Heart right ventricle (tissue), 16 donors: ENCODE measurements around the gene MARF1. TPM values are rescaled to one million over a fixed set of nuclear protein-coding genes. Genes with fewer than 3 reads are reported as not detected.
"Not testable (repeated sequence)": the region's sequence is repeated elsewhere in the genome, so short reads cannot be mapped to it uniquely, and the experiment has no call there.

ENCODE experiments used
- ATAC-seq, 8 donors: fragments of 200-7000 bp; cut with Tn5 transposase; one replicate each; pipeline ENCODE4 v1.9.1; 2020; ENCODE audit warnings: mild to moderate bottlenecking in 8 of 8, moderate library complexity in 8 of 8, moderate number of reproducible peaks in 1 of 8
- DNase-seq, 2 donors: peaks; one replicate each; pipeline ENCODE4 v3.0.0-alpha.2; 2020
- H3K27ac ChIP-seq, 10 donors: fragments of 200-600 bp; sonication (generic) in 2 of 10; one replicate each; pipeline versions ENCODE4 v1.5.0 to v1.8.0; 2020 to 2022; ENCODE audit warnings: mild to moderate bottlenecking in 3 of 10
- H3K27me3 ChIP-seq, 7 donors: fragments of 200-600 bp; one replicate each; pipeline ENCODE4 v1.8.0; 2021 to 2022; ENCODE audit warnings: mild to moderate bottlenecking in 2 of 7
- H3K36me3 ChIP-seq, 9 donors: fragments of 200-600 bp; sonication (generic) in 1 of 9; one replicate each; pipeline versions ENCODE4 v1.5.0 to v1.8.0; 2020 to 2022; ENCODE audit warnings: mild to moderate bottlenecking in 2 of 9
- H3K4me1 ChIP-seq, 9 donors: fragments of 200-600 bp; sonication (generic) in 1 of 9; one replicate each; pipeline versions ENCODE4 v1.5.0 to v1.8.0; 2020 to 2022; ENCODE audit warnings: mild to moderate bottlenecking in 4 of 9
- H3K4me3 ChIP-seq, 10 donors: fragments of 200-600 bp; sonication (generic) in 2 of 10; one replicate each; pipeline versions ENCODE4 v1.5.0 to v1.8.0; 2020 to 2022; ENCODE audit warnings: mild to moderate bottlenecking in 7 of 10, moderate library complexity in 2 of 10
- H3K9me3 ChIP-seq, 11 donors: fragments of 200-600 bp in 10 of 11; sonication (generic) in 2 of 11; one replicate each; pipeline versions ENCODE4 v1.5.0 to v1.8.0; 2013 to 2022; ENCODE audit warnings: mild to moderate bottlenecking in 2 of 11, control low read depth in 1 of 11, moderate library complexity in 1 of 11
- CTCF ChIP-seq, 9 donors: fragments of 200-600 bp; sonication (generic) in 2 of 9; IDR thresholded peaks; one replicate each; pipeline versions ENCODE4 v1.5.0 to v1.8.0; 2021 to 2022; ENCODE audit warnings: antibody characterized with exemption in 9 of 9, mild to moderate bottlenecking in 5 of 9, moderate library complexity in 1 of 9
- WGBS, 2 donors: extraction: QIAGEN DNeasy Blood & Tissue Kit; methylation state at CpG; one replicate each; pipeline ENCODE4 v1.1.7; 2013; ENCODE audit warnings: inconsistent platforms in 1 of 2; 5-methylcytosine and 5-hydroxymethylcytosine counted together
- intact Hi-C, 10 donors: fragments of 100-400 bp; cut with DNase I; formaldehyde crosslinking; loops; one replicate each; pipeline versions ENCODE4 v1.11.1 to v1.14.2; 2022
- polyA plus RNA-seq, 2 donors: library from polyadenylated mRNA; stranded (reverse); fragments of 200-250 nt; gene quantifications; one replicate each; pipeline ENCODE4 v1.2.3, GENCODE V29; 2013
- total RNA-seq, 10 donors: library from RNA; stranded (reverse); fragmentation: NEBNext Ultra II Directional in 3 of 10; extraction: Animal tissue kit (Norgen Biotek cat#: 25700) in 3 of 10; gene quantifications; one replicate each; pipeline versions ENCODE4 v1.2.1 to v1.2.4, GENCODE V29; 2021 to 2023
- donor health status: Arrhythmogenic right ventricular cardiomyopathy.
- donor health status: ischemic (EF 13 %, LVEDD 7.1; RV severe dilation, severe dysfunction).
- donor health status: healthy with polysubstance abuse.
- donor health status: DM: no; HTN: yes; CAD: no.
- donor health status: DM: no; HTN: no; CAD: no.
- donor health status: ischemic (EF 25% LVEDD 6.9; RV normal size, moderate dysfunction).
- donor health status: ischemic (EF 25% LVEDD 5.7; RV mildly dilated, moderate dysfunction).
- donor health status: healthy.
- donor health status: DM: yes; HTN: yes; CAD: no.
- donor health status: Ischemic cardiomyopathy.
- donor health status: ischemic (EF 35%, LVEDD 5.7; RV mildly dilated, moderate dysfunction).
- donor health status: nonischemic (EF 11% LVEDD 7.7; RV severe dilation, severe dysfunction).
- donor health status: DM: yes; HTN: yes; CAD: no.
- donor health status: PGD.
- donor health status: ischemic (EF 29% LVEDD 5.4; RV normal size, mild dysfunction).
- donor health status: nonischemic (EF 23%, LVEDD 6.1; RV moderate dilation, normal function).

The MARF1 gene
- total and polyA plus RNA-seq, 12 donors: 9.6 to 59.1 (median 42.7) TPM

DNA sequence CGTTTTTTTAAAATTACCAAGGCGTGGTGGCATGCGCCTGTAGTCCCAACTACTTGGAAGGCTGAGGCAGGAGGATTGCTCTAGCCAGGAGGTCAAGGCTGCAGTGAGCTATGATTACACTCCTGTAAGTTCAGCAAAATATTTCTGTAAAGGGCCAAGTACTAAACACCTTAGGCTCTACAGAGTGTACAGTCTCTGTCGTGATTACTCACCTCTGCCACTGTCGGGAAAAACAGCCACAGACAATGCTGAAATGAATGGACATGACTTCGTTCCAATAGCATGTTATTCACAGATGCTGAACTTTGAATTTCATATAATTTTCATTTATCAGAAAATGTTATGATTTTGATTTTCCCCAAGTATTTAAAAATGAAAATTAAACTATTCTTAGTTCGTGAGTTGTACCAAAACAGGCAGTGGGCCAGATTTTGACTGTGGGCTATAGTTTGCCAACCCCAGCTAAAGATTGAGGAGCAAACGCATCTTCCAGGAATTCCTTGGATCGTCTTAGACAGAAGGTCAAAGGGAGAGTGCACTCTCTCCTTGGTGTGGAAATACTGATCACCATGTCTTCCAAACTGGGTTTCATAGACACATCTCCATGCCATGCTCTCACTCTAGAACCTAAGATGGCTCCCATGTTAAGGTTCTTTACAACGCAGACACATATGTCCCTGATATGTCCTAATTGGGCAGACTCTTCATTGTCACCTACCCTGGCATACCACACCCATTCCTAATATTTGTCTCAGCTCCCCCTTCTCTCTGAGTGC lies 89.5 kb downstream of the MARF1 start:
- Histone ChIP-seq H3K36me3 (no peaks in the 10 kb centered on the region), H3K9me3 (no peaks in the 10 kb centered on the region), H3K27me3 (no peaks in the 10 kb centered on the region), H3K27ac (no peak overlapping the region), H3K4me1 (peaks cover 0 to 11% (median 0%) of the 10 kb centered on the region in 9 donors), H3K4me3 (no peak overlapping the region)
- WGBS, 2 donors: 86 to 90% methylated on average over 10 of the region's 10 CpGs
- ATAC-seq (no peak), DNase-seq (no peak)
- no peak for TF ChIP-seq CTCF (IDR thresholded peaks at IDR 0.05)
- intact Hi-C loops: loop anchor here in 6 of 10 donors (5.0 to 10.0 kb wide), 4 partner anchors 119 to 129 kb away; partner anchors contain the start of gene BMERB1 (in 3 of the 6)

DNA sequence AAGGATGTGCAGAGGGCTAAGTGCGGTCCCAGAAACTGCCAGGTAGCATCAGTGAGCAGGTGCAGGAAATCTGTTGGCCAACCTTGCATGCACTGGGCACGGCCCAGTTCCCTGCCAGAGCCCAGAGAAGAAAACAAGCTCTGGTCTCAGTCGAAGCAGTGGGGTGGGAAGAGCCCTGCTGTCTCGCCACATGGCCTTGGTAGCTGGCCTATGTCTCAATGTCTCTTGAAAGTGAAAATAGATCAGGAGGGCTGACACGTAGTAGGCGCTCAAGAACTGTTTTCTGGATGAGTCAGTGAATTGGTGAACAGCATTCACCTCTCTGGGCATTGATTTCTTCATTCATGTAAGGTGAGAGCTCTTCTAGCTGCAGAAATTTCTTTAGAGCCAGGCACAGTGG lies 90.4 kb downstream of the MARF1 start:
- TF ChIP-seq CTCF (IDR thresholded peaks at IDR 0.05): no peak
- Histone ChIP-seq H3K9me3 (no peaks in the 10 kb centered on the region), H3K4me1 (peaks cover 0 to 11% (median 0%) of the 10 kb centered on the region in 9 donors), H3K4me3 (no peak overlapping the region), H3K27ac (no peak overlapping the region), H3K36me3 (no peaks in the 10 kb centered on the region), H3K27me3 (no peaks in the 10 kb centered on the region)
- no peak for DNase-seq
- intact Hi-C loops: loop anchor here in 6 of 10 donors (5.0 to 10.0 kb wide), 4 partner anchors 118 to 128 kb away; partner anchors contain the start of gene BMERB1 (in 3 of the 6)
- WGBS, 2 donors: 90 to 94% methylated on average over 6 of the region's 6 CpGs
- no peak for ATAC-seq

- WGBS, 2 donors: 80 to 88% methylated on average over 3 of the region's 3 CpGs
- H3K27me3 ChIP-seq: no peaks in the 10 kb centered on the region
- H3K4me3 ChIP-seq: no peak overlapping the region
- intact Hi-C loops: loop anchor here in 1 of 10 donors (10.0 kb wide), 1 partner anchor 84 kb away; no protein-coding TSS in a partner anchor
- ATAC-seq: no peak
- no peak for DNase-seq
- no peak overlapping the region for H3K27ac ChIP-seq
- TF ChIP-seq CTCF (IDR thresholded peaks at IDR 0.05): no peak
- peaks cover 0 to 11% (median 0%) of the 10 kb centered on the region in 9 donors for H3K4me1 ChIP-seq
- H3K36me3 ChIP-seq: no peaks in the 10 kb centered on the region
- peaks cover 0 to 2% (median 0%) of the 10 kb centered on the region in 11 donors for H3K9me3 ChIP-seq
Observed at GRCh38 chr16:15548482-15548891, 94.5 kb downstream of the MARF1 start.

DNA sequence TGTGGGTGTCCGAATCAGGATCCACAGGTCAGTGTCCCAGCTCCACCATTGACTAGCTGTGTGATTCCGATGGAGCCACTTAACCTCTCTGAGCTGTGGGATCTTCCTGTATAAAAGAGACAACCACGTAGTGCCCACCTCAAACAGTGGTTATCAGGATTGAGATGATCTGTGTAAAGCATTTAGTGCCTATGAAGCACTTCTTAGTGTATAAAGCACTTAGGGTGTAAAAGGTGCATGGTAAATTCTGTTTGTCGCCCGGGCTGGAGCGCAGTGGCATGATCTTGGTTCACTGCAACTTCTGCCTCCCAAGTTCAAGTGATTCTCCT lies 95.2 kb downstream of the MARF1 start:
- no peak for ATAC-seq
- WGBS, 2 donors: 96 to 98% methylated on average over 6 of the region's 6 CpGs
- Histone ChIP-seq H3K27me3 (no peaks in the 10 kb centered on the region), H3K27ac (no peak overlapping the region), H3K4me1 (peaks cover 0 to 11% (median 0%) of the 10 kb centered on the region in 9 donors), H3K4me3 (no peak overlapping the region), H3K9me3 (peaks cover 0 to 9% (median 0%) of the 10 kb centered on the region in 11 donors), H3K36me3 (no peaks in the 10 kb centered on the region)
- intact Hi-C loops: loop anchor here in 1 of 10 donors (10.0 kb wide), 1 partner anchor 83 kb away; no protein-coding TSS in a partner anchor
- no peak for TF ChIP-seq CTCF (IDR thresholded peaks at IDR 0.05)
- no peak for DNase-seq

DNA sequence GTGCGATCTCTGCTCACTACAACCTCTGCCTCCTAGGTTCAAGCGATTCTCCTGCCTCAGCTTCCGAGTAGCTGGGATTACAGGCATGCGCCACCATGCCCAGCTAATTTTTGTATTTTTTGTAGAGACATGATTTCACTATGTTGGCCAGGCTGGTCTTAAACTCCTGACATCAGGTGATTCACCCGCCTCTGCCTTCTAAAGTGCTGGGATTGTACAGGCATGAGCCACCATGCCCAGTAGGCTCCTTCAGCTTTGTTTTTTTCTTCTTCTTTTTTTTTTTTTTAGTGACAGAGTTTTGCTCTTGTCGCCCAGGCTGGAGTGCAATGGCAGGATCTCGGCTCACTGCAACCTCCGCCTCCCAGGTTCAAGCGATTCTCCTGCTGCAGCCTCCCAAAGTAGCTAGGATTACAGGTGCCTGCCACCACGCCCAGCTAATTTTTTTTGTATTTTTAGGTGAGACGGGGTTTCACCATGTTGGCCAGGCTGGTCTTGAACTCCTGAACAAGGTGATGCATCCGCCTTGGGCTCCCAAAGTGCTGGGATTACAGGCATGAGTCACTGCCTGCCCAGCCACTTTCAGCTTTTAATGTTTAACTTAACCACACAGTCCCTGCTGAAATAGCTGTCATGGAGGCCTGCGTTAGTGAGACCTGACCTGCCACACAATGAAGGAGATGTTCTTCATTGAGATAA lies 95.7 kb downstream of the MARF1 start:
- Histone ChIP-seq H3K9me3 (peaks cover 0 to 14% (median 0%) of the 10 kb centered on the region in 11 donors), H3K4me1 (peaks cover 0 to 11% (median 0%) of the 10 kb centered on the region in 9 donors)
- intact Hi-C loops: loop anchor here in 1 of 10 donors (10.0 kb wide), 1 partner anchor 82 kb away; no protein-coding TSS in a partner anchor
- not testable (repeated sequence) for DNase-seq, H3K27me3 ChIP-seq, ATAC-seq, H3K36me3 ChIP-seq, H3K27ac ChIP-seq, H3K4me3 ChIP-seq
- WGBS, 2 donors: 94 to 96% methylated on average over 13 of the region's 13 CpGs
